Left colon (tissue), 2 donors: ENCODE data around the gene ZNF627. TPM values are rescaled to one million over a fixed set of nuclear protein-coding genes. Genes with fewer than 3 reads are reported as not detected.

Source experiments
- ATAC-seq: fragments of 200-7000 bp; cut with Tn5 transposase; one replicate; pipeline ENCODE4 v1.9.1; 2020; ENCODE audit warnings: mild to moderate bottlenecking, moderate library complexity
- DNase-seq, 2 donors: peaks; one replicate each; pipeline ENCODE4 v3.0.0-alpha.2; 2020
- intact Hi-C, 2 donors: fragments of 100-400 bp; cut with DNase I in 1 of 2; cut with micrococcal nuclease in 1 of 2; formaldehyde crosslinking; loops; one replicate each; pipeline versions ENCODE4 v1.11.2 to v1.14.0; 2022; cut with DNase I, micrococcal nuclease
- total RNA-seq, 2 donors: library from RNA; stranded (reverse); fragmentation: NEBNext Ultra II Directional; extraction: Animal tissue kit (Norgen Biotek cat#: 25700); gene quantifications; one replicate each; pipeline ENCODE4 v1.2.1, GENCODE V29; 2021
- donor health status: DM: no; HTN: no; CAD: no.
- donor health status: DM: yes; HTN: yes; CAD: no.

The ZNF627 gene
- total RNA-seq, 2 donors from 2014 or later, result 8.5 to 9.2 TPM

- intact Hi-C loops, result no loop called here
- ATAC-seq (peak; percentile 96), DNase-seq (peak in 1 of 2 donors; percentile 35)
These were observed 61.7 kb downstream of the ZNF627 start for GRCh38 chr19:11658970-11659369.

GRCh38 chr19:11659612-11660011 is 62.3 kb downstream of the ZNF627 start:
- ATAC-seq (peak; percentile 37), DNase-seq (no peak)
- intact Hi-C loops, result no loop called here

GRCh38 chr19:11662278-11662677 is 65.0 kb downstream of the ZNF627 start:
- intact Hi-C loops, result no loop called here

GRCh38 chr19:11663181-11663591 is 65.9 kb downstream of the ZNF627 start:
- intact Hi-C loops, result no loop called here

More at GRCh38 chr19:11662278-11662677, 65.0 kb downstream of the ZNF627 start:
- DNase-seq (no peak), ATAC-seq (no peak)

More at GRCh38 chr19:11663181-11663591, 65.9 kb downstream of the ZNF627 start:
- DNase-seq (no peak), ATAC-seq (no peak)

Other genes starting within 250 kb of the ZNF627 start
- 1 to 10 TPM; 5.4 to 7.3 TPM for gene PLPPR2, start 242.1 kb upstream of the ZNF627 start, total RNA-seq
- 1 to 10 TPM; 3.3 to 3.4 TPM for gene SWSAP1, start 222.8 kb upstream of the ZNF627 start, total RNA-seq
- gene EPOR, start 213.2 kb upstream of the ZNF627 start, total RNA-seq, result 1 to 10 TPM; 4.2 to 4.8 TPM
- gene RGL3, start 178.2 kb upstream of the ZNF627 start, total RNA-seq, result 10 to 100 TPM; 21.1 to 23.9 TPM
- under 1 TPM in 1 of 2 donors, not detected in 1; 0.42 TPM for gene ODAD3, start 162.4 kb upstream of the ZNF627 start, total RNA-seq
- gene PRKCSH, start 161.8 kb upstream of the ZNF627 start, total RNA-seq, result 100 to 1,000 TPM; 301 to 320 TPM
- under 1 TPM; 0.15 to 0.61 TPM for gene ELAVL3, start 116.4 kb upstream of the ZNF627 start, total RNA-seq
- 10 to 100 TPM in 1 of 2 donors, 1 to 10 TPM in 1; 7.5 to 10.4 TPM for gene ZNF653, start 91.6 kb upstream of the ZNF627 start, total RNA-seq
- 10 to 100 TPM; 52.8 to 64.5 TPM for gene ECSIT, start 68.3 kb upstream of the ZNF627 start, total RNA-seq
- gene CNN1, start 58.6 kb upstream of the ZNF627 start, total RNA-seq, result 100 to 1,000 TPM in 1 of 2 donors, 1 to 10 TPM in 1; 6.9 to 254 TPM
- gene ELOF1, start 38.3 kb upstream of the ZNF627 start, total RNA-seq, result 10 to 100 TPM; 34.6 to 39.0 TPM
- gene ACP5, start 19.8 kb upstream of the ZNF627 start, total RNA-seq, result 10 to 100 TPM; 22.6 to 26.8 TPM
- 10 to 100 TPM; 13.6 to 16.1 TPM for gene ZNF823, start 141.5 kb downstream of the ZNF627 start, total RNA-seq
- 1 to 10 TPM; 3.5 to 4.8 TPM for gene ZNF441, start 169.5 kb downstream of the ZNF627 start, total RNA-seq
- gene ZNF491, start 201.0 kb downstream of the ZNF627 start, total RNA-seq, result 1 to 10 TPM; 2.7 to 3.5 TPM
- gene ZNF440, start 216.8 kb downstream of the ZNF627 start, total RNA-seq, result 10 to 100 TPM; 32.6 to 40.8 TPM